GM12864 (cell line): ENCODE measurements around the gene OSBP2.

Experiments
- DNase-seq: peaks from one replicate; pipeline ENCODE4 v3.0.0-alpha.2; 2011; ENCODE audit warnings: low read depth
- H3K4me3 ChIP-seq: 2 replicates; pipeline ENCODE4 v1.5.1; 2011; ENCODE audit warnings: mild to moderate bottlenecking, low read depth, low read length, control low read depth
- CTCF ChIP-seq: IDR thresholded peaks from 2 replicates; pipeline ENCODE4 v1.5.1; 2011; ENCODE audit warnings: low read depth, mild to moderate bottlenecking, moderate library complexity, low read length, control low read depth, inconsistent platforms; ENCODE audit errors: missing control alignments

Gene OSBP2

GRCh38 chr22:30909306-30909705 lies 214.6 kb downstream of the OSBP2 start:
- DNase-seq, result no peak
- H3K4me3 ChIP-seq, result no peak overlapping the region
- TF ChIP-seq CTCF, result no peak

- DNase-seq, result no peak
- no peak for TF ChIP-seq CTCF
Observed at GRCh38 chr22:30910358-30910757, 215.7 kb downstream of the OSBP2 start.

GRCh38 chr22:30918761-30919160 lies 224.1 kb downstream of the OSBP2 start:
- no peak overlapping the region for H3K4me3 ChIP-seq
- DNase-seq, result no peak
- TF ChIP-seq CTCF, result no peak

More at GRCh38 chr22:30910358-30910757, 215.7 kb downstream of the OSBP2 start:
- H3K4me3 ChIP-seq, result no peak overlapping the region

GRCh38 chr22:30919973-30920372 lies 225.3 kb downstream of the OSBP2 start:
- no peak for DNase-seq
- no peak for TF ChIP-seq CTCF
- H3K4me3 ChIP-seq, result no peak overlapping the region

GRCh38 chr22:30920407-30920806 lies 225.7 kb downstream of the OSBP2 start:
- peak overlapping the region; percentile 16; the same call in 1 of the 2 replicates for H3K4me3 ChIP-seq
- TF ChIP-seq CTCF, result peak; percentile 85
- DNase-seq, result peak; percentile 51

GRCh38 chr22:30921108-30921507 lies 226.4 kb downstream of the OSBP2 start:
- no peak for TF ChIP-seq CTCF
- no peak for DNase-seq
- peak overlapping the region; percentile 58 for H3K4me3 ChIP-seq

GRCh38 chr22:30922151-30922611 lies 227.5 kb downstream of the OSBP2 start:
- no peak for TF ChIP-seq CTCF
- H3K4me3 ChIP-seq, result peak overlapping the region; percentile 58
- peak; percentile 86 for DNase-seq
